NCI-H146 (cell line): ENCODE results near the gene LINC00305.

ENCODE experiments used
- DNase-seq: peaks from one replicate; lab custom pipeline; 2025; lab: John Stamatoyannopoulos, UW

LINC00305 gene

GRCh38 chr18:64115881-64116280, 33.0 kb downstream of the LINC00305 start:
- DNase-seq, result no peak

GRCh38 chr18:64111950-64112349, 36.9 kb downstream of the LINC00305 start:
- no peak for DNase-seq

GRCh38 chr18:64110692-64111480, 38.0 kb downstream of the LINC00305 start:
- peak; percentile 76 for DNase-seq

- DNase-seq, result no peak
These were observed 44.9 kb downstream of the LINC00305 start for GRCh38 chr18:64103986-64104385.

GRCh38 chr18:64100116-64100922, 48.6 kb downstream of the LINC00305 start:
- peak; percentile 24 for DNase-seq

GRCh38 chr18:64099244-64099643, 49.6 kb downstream of the LINC00305 start:
- DNase-seq, result no peak

- no peak for DNase-seq
These were observed 51.4 kb downstream of the LINC00305 start for GRCh38 chr18:64097497-64097896.

- no peak for DNase-seq
These were observed 53.8 kb downstream of the LINC00305 start for GRCh38 chr18:64095056-64095455.

GRCh38 chr18:64094210-64094609, 54.7 kb downstream of the LINC00305 start:
- DNase-seq, result no peak

- no peak for DNase-seq
These were observed 57.4 kb downstream of the LINC00305 start for GRCh38 chr18:64091526-64091925.

- no peak for DNase-seq
These were observed 58.0 kb downstream of the LINC00305 start for GRCh38 chr18:64090876-64091275.

GRCh38 chr18:64083916-64084315, 65.0 kb downstream of the LINC00305 start:
- no peak for DNase-seq

GRCh38 chr18:64082513-64082912, 66.4 kb downstream of the LINC00305 start:
- no peak for DNase-seq

- no peak for DNase-seq
These were observed 66.8 kb downstream of the LINC00305 start for GRCh38 chr18:64082054-64082453.

GRCh38 chr18:64073971-64074370, 74.9 kb downstream of the LINC00305 start:
- DNase-seq, result no peak

- peak; percentile 52 for DNase-seq
These were observed 93.9 kb downstream of the LINC00305 start for GRCh38 chr18:64055019-64055418.

- no peak for DNase-seq
These were observed 95.6 kb downstream of the LINC00305 start for GRCh38 chr18:64053246-64053645.

- no peak for DNase-seq
These were observed 96.1 kb downstream of the LINC00305 start for GRCh38 chr18:64052772-64053171.

- DNase-seq, result no peak
These were observed 104.3 kb downstream of the LINC00305 start for GRCh38 chr18:64044616-64045015.

- no peak for DNase-seq
These were observed 106.0 kb downstream of the LINC00305 start for GRCh38 chr18:64042728-64043358.

GRCh38 chr18:64037812-64038414, 111.0 kb downstream of the LINC00305 start:
- peak; percentile 81 for DNase-seq

GRCh38 chr18:64032312-64032711, 116.6 kb downstream of the LINC00305 start:
- DNase-seq, result peak; percentile 74
